Effector CD8-positive, alpha-beta T cell (primary cell): ENCODE measurements around the gene ADORA2A.

Experiments used
- DNase-seq: peaks from one replicate; lab custom pipeline; 2025; lab: John Stamatoyannopoulos, UW

The ADORA2A gene

DNA sequence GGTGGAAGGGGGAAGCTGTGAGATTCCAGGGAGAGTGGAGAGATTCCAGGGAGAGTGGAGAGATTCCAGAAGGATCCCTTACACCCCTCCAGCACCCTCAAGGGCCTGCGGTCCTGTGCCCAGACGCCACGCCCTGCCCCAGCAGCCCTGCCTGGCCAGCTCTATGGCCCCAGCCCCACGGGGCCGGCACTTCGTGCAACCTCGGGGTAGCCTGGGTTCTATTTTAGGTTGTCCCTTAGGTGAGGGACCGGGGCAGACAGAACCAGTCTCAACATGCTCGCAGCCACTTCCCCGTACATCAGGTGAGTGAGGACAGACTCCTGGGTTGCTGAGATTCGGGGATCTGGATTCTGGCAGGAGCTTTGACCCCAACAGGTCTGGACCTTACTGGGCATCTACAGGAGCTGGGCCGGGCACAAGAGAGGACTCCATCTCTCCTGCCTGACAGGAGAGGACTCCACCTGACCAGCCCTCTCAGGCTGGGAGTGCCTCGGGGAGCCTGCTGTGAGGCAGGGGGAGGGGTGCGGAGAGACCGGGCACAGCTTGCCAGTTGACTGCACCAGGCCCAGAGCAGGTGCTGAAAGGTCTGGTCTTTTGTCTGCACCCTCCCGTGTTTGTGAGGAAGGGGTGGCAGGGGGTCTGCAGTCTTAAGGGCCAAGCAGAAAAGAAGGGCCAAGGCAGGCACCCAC is 8.5 kb upstream of the ADORA2A start:
- no peak for DNase-seq

DNA sequence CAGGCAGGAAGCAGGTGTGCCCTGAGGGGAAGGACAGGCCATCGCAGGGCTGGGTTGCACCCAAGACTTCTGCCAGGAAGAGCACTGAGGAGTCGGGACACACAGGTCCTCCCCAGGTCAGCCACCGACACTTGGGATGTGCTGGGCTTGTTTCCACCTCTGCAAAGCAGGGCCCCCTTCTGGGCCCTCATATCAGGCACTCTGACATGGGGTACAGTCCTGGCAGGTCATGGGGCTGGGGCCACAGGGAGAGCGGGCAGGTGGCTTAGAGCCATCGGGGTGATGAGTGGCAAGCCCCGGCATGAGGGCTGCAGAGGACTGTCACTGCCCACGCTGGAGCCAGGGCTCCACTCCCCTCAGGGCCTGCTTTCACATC is 7.9 kb upstream of the ADORA2A start:
- no peak for DNase-seq

DNA sequence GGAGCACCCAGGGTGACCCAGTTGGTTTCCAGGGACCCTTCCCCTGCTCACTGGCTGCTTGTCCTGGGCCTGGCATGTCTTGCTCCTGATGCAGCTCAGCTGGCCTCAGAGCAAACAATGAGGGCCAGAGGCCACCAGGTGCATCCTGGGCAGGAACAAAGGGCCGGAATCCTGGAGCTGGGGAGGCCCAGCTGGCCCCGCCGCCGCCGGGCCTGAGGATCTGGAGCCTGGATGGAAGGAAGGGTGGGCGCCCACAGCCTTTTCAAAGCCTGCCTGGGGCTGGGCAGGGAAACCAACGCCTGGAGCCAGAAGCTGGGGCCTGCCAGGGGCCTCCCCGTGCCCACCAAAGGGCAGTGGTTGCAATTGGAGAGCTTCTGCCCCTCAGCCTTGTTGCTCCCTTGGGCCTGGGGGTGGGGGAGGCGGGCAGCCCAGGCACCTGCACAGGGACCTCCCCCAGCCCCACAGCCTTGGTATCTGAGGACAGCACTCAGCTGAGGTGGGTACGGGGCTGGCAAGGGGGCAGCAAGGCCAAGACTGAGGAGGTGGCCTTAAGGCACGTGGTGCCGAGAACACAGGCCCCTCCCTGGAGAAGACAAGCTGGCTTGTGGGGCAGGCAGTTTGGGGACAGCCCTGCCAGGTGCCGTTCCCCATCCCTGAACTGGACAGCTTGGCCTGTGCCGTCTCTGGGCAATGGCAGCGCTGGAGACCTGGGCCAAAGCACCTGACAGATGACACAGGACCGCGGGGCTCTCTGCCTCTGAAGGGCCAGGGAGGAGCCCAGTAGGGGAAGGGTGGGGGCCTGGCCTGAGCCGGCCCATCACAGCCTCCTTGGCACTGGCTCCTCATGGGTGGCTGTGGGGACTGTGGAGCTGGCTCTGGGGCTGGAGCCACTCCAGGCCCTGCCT is 7.1 kb upstream of the ADORA2A start:
- DNase-seq = no peak

DNA sequence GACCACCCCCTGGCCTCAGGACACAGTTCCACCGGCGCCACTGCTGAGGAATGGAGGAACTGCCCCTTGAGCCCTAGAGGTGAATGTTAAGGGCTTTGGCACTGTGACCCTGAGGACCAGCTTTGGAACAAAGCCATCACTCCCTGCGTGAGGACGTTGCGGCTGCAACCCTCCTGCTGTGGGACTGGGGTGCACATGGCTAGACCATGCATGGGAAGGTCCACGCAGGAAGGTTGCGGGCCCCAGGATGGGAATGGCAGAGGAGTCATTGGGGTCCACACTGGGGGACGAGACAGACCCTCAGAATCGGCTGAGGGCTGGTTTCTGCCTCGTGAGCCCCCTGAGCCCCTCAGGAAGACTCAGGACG is 6.4 kb upstream of the ADORA2A start:
- no peak for DNase-seq

DNA sequence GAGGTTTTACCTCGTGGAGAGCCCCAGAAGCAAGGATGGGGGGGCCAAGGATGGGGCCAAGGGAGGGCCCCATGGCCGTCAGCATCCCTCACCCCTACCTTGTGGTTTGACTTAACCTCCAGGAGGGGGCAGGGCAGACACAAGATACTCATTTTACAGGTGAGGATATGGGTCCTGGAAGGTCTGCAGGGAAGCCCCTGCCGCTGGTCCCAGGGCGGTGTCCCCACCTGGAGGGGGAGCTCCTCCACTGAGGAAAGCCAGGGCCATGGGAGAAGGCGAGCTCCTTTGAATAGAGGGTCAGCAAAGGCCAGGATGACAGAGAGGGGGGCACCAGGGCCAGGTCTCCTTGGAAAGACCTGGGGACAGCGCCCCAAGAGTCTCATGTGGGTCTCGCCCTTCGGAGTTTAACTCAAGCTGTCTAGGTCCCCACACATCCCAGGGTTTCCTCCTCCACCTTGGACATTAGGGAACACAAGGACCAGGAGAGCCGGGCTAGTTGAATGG is 5.9 kb upstream of the ADORA2A start:
- DNase-seq = no peak

DNA sequence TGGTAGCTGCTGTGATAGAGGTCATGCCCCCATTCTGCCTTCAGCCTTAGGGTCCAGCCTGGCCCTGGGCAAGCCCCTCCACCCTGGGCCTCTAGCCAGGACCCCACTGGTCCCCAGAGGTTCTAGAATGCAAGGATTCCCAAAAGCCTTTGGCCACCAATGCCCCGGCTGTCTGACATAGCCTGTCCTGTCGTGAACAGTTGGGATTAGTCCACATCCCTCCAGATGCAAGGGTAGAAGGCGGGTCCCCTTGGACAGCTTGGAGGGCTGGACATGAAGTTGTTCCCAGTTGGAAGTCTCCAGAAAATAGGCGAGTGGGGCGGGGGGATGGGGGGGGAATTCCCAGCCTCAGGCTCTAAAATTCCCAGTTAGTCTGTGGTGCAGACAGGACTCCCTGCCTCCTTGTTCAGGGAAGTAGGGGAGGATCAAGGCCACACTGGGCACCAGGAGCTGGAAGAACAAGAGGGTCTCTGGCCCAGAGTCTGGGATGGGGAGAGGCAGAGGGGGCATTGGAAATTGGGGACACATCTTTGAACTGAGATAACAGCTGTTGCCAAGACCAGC is 5.2 kb upstream of the ADORA2A start:
- DNase-seq = no peak

DNA sequence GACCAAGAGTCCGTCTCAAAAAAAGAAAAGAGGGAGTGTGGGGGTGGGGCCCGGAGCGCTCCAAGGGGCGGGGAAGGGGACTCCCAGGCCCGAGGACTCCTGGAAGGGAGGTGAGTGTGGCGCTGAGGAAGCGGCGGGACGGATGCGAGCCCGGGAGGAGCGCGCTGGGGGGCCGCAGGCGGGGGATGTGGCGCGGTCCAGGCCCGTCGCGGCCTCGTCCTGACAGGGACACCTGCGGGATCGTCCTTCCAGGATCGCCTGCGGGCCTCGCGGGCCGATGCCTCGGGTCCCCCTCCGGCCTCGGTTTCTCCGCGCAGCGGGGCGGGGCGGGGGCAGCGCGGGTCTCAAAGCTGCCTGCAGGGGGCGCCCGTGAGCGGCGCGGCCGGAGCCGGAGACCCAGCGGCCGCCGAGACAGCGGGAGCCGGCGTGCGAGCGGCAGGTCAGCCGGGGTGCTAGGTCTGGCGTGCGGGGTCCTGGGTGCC is 3.8 kb upstream of the ADORA2A start:
- peak; percentile 51 for DNase-seq

DNA sequence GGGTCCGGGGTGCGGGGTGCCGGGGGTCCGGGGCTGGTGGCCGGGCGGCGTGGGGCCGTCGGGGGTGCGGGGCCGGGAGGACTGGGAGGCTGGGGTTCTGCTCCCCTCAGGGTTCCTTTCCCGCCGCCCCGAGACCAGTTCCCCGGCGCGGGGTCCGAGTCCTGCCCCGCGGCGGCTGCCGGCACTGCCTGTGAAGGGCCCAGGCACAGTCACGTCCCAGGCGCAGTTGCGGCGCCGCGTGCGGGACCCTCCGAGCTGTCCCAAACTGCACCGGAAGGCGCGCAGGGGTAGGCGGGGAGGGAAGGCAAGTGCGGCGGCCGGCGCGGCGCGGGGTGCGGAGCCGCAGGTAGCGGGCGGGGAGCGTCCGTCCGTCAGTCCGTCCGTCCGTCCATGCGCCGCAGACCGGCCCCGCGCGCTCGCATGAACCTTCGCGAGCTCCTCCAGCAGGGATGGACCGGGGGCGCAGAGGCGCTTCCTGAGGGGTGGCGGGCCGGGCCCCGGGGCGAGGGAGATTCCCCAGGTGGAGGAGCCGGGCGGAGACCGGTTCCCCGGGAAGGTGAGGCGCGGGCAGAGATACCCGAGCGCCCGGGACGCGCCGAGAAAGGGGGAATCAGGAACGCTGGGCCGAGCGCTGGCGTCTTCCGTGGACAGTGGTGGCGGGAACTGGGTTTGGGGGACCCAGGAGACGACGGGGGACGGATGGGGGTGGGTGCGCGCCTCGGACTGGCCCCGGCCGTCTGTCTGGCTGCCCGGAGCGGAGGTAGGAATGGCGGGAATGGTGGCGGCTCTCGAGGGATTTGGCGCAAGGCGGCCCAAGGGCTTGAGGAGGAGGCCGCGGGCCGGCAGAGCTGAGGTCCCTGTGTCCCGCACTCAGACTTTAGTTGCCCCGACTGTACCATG is 3.1 kb upstream of the ADORA2A start:
- no peak for DNase-seq

DNA sequence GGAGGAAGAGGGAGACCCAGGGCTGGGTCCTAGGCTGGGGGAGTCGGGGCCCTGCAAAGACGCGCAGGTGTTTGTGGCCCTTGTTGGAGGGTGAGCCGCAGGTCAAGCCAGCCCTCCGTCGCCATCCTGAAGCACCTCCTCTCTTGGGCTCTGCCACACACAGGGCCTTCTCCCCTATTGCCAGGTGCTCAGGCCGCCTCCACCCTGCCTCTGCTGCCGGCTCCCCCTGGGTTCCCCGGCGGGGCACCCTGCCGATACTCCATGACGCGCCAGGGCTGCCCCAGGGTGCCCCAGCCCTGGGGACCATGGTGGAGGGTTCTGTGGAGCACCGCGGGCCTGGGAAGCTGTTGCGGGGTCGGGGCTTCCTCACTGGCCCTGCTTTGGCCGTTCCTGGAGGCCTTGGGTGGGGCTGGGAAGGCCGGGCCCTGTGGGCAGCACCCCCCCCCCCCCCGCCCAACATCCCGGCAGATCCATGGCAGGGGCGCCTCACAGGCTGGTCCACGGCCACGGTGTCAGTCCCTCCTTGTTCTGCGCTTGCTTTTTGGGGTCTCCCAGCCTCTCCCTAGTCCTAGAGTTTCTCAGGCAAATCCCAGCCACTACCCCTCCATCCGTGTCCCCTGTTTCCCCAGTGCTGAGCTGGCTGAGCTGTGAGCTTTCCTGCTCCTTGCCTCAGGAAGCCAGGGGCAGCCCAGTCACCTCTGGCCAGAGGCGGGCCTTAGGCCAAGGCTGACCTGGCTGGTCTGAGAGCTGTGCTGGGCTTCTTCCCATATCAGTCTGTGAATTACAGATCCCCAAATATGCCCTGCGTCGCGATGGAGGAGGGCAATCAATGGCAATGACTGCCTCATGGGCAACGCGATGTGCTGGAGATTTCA is 2.3 kb upstream of the ADORA2A start:
- no peak for DNase-seq

DNA sequence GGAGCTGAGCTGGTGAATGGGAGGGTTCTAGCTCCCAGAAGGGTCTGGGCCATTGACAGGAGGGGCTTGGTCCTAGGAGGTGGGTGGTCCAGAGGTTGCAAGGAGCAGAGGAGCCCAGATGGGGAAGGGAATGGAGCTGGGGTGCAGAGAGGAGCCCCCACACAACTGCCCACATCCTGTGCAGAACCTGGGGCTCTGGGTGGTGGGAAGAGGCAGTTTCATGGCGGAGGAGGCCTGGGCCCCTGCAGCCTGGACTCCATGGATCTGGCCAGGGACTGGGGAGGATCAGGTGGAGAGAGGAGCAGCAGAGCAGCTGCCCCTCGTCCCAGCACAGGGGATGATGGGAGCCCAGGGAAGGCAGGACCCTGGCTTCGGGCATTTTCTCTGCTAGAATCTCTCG is 963 bp upstream of the ADORA2A start:
- no peak for DNase-seq

DNA sequence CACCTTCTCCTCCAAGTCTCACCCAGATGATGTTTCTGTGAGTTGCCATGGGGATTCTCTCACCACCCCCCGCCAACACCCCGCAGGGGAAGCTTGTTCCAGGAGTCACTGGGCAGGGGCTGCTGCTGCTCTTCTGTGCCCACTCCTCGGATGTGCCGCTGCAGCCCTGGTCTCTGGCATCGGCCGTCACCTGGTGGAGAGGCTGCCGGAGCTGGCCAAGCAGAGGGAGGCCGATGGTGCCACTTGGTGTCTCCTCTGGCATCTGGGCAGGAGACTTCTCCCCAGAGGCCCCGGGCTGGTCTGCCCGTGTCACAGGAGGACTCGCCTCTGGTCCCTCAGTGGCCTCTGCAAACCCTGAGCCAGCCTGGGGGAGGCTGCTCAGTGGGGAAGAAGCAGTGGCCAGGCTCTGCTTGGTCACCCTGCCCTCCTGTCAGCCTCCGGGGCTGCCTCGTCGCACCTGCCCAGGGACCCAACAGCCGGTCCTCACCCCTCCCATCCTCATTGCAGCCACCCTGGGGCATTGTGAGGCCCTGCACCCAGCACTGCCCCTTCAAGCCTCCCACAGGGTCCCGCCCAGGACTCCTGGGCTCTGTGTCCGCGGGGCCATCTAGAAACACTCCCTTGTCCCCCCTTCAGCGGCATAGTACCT is 424 bp upstream of the ADORA2A start:
- peak; percentile 19 for DNase-seq

DNA sequence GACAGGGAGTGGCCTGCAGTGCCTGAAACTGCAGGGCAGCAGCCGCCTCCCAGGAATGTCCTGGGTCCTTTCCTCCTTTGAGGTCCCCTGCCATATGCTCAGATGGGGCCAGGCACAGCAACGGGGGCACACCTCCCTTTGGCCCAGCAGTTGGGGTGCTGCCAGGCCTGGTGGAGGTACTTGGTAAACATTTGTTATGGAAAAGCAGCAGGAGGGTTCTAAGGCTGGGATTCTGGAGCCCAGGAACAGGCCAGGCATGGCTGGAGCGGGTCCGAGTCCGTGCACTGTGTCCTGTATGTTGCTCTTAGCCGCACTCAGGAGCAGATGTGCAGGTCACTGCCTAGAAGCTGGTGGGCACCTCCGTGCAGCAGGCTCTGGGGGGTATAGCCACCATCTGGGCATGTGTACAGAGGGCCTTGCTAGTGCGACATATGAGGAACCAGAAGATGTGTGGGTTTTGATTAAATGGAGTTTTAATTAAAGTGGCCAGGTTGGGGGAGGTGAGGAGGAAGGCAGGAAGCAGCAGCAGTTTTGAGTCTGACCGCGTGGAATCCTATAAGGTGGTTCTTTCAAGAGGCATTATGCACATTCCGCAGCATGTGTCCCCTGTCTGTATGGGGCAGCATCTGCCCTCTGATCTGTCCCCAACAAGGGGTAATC is 1.5 kb downstream of the ADORA2A start:
- DNase-seq = no peak

DNA sequence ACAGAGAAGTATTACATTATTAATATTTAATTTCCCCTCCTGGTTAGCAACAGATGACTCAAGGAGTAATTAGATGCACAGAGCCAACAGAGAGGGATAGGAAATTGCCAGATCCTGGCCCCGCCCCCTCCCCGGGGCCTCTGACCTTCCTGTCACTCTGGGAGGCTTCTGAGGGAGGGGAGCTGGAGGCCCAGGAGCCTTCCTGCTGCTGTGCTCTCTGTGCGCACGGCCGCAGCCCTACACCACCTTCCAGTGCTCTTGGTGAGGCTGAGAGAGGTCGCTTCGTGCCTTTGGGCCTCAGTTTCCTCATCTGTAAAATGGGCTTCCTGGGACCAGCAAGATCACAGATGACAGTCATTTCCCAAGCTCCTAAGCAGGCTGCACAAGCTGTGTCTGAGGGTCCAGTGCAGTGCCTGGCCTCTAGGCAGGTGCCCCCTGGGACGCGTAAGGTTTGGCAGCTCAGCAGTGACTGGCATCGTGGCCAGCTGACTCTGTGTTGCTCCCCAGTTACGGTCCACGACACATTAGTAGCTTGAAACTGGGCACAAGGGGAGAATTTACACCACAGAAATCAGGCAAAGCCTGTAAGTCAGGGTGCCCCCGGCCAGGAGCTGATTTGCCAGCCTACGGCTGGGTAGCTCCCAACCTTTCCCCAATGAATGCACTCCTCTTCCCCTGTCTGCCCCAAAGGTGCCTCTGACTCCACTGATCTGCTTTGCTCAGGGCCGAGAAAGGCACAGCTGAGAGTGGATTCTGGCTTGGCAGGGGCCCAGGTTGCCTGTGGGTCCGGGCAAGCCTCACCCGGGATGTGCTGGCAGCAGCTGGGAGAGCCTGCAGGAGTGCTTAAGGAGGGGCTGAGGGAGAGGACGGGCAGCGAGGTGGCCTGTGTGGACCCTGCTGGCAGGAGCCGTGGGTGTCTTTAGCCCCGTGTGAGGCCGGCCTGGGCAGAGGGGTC is 2.3 kb downstream of the ADORA2A start:
- DNase-seq = peak; percentile 13

DNA sequence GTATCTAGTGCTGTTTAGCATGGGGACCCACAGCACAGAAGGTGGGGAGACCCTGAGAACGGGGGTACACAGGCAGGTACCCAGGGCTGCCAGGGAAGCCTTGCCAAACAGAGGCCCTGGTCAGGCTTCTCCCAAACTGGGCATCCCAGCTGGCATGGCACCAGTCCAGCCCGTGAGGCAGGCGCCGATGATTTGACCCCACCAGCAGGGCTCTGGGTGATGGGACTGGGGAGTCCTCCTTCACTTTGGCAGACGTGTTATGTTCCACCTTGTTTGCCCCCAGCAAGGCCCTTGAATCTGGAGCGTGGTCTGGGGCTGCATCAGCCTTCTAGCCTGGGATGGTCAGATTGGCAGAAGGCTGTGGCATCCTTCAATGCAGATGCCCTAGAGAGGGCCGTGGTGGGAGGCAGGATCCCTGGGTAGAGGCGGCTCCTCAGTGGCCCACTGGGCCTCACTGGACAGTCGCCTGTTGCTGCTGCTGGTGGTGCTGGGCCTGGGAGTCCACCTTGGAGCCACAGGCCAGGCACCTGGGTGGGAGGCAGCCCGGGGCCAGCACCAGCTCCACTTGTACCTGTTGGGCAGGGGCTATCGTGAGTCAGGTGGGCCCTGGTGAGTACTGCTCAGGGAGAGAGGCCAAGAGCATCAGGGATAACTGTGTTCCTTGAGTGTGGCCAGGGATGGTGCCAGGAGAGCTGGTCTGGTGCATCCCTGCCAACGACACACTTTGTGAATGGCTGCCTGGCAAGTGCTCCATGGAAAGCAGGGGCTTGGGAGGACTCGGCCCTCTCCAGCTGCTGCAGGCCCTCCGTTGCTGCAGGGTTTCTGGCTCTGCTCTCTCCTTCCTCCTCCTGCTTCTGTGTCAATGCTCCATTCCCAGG is 3.3 kb downstream of the ADORA2A start:
- DNase-seq = no peak

DNA sequence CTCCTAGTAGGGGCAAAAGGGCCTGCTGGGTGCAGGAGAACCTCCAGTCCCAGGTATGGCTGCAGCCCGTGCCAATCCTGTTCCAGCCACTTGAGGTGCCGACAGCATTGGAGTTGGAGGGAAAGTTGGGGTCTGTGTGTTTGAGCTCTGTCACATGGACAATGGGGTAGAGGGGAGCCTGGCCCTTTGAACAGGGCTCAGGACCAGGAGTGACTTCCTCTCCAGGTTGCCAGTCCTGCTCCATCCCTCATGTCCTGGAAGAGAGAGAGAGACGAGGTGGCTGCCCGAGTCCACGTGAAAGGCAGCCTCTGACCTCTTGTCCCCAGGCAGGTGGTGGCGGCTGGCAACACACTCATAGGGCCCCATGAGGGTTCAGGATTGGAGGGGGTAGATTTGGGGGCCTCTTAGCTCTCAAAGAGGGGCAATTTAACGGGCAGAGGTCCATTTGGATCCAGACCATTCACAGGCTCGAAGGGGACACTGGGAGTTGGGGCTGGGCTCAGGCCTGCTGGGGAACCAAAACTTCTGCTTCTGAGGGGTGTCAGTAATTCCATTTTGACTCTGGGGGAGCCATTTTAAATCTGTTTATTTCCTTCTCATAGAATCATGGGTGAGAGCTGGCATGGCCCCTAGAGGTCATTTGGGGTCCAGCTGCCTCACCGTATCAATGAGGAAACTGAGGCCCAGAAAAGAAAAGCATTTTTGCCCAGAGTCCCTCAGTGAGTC is 4.1 kb downstream of the ADORA2A start:
- no peak for DNase-seq

DNA sequence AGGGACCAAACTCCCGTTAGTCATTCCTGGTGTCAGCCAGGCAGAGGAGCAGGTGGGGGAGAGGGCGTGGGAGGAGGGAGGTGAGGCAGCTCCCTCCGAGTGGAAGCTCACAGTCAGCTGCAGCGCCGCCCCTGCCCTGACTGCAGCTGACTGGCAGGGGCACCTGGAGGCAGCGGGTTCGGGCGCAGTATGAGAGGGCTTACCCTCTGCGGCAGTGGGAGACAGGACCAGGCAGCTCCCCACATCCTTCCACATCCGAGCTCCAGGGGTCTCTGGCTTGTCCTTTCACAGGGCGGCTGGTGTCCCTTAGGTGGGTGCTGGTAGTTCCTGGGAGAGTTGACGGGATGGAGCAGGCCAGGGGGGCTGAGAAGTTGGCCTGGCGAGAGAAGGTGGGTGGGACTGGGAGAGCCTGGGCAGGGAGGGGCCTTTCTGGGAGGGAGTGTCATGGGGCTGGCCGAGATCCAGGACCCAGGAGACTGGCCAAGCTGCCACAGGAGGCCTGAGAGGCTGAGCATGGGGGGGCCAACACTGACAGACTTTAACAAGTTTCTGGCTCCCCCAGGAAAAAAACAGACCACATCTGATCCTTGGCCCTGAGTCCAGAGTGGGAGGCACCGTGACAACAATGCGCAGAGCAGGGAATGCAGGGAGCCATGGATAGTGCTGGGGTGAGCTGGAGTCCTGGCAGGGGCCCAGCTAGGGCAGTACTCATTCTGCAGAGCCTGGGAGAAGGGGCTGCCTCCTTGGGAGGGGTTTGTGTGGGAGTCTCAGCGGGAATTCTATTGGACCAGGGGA is 4.9 kb downstream of the ADORA2A start:
- DNase-seq = no peak
